Activated CD4-positive, alpha-beta T cell treated with anti-CD3 and anti-CD28 coated beads, Interleukin-2, amount 50 U/mL, for 16 hours (primary cell): ENCODE measurements around the gene NUDT2.

Source experiments
- DNase-seq: peaks from one replicate; pipeline ENCODE4 v3.0.0-alpha.2; 2020

Gene NUDT2

GRCh38 chr9:34392511-34392910 is 63.1 kb downstream of the NUDT2 start:
- DNase-seq: no peak
